HG02588 (cell line): ENCODE data around the gene POC1B.

Experiments used
- ATAC-seq: cut with Tn5 transposase; IDR thresholded peaks from one replicate; pipeline ENCODE4 v1.9.1; 2021; ENCODE audit warnings: mild to moderate bottlenecking, moderate library complexity; ENCODE audit not compliant: unreplicated experiment

The POC1B gene

GRCh38 chr12:89539426-89540223 is 13.8 kb upstream of the POC1B start:
- ATAC-seq, result no peak

- ATAC-seq, result no peak
These were observed 13.1 kb upstream of the POC1B start for GRCh38 chr12:89538897-89539296.

- no peak for ATAC-seq
These were observed 11.5 kb upstream of the POC1B start for GRCh38 chr12:89537389-89537788.

- no peak for ATAC-seq
These were observed 3.9 kb upstream of the POC1B start for GRCh38 chr12:89529738-89530137.

- no peak for ATAC-seq
These were observed 2.6 kb upstream of the POC1B start for GRCh38 chr12:89528434-89528833.

GRCh38 chr12:89525305-89525823 is 483 bp downstream of the POC1B start:
- ATAC-seq, result peak; percentile 32

GRCh38 chr12:89524541-89525304 is 1.1 kb downstream of the POC1B start, which contains the start of gene GALNT4:
GALNT4 (minus strand) TSS chr12:89524796; CDS start chr12:89524549, 247 bp downstream.
- peak; percentile 70 for ATAC-seq

GRCh38 chr12:89523843-89524540 is 1.9 kb downstream of the POC1B start:
- no peak for ATAC-seq

GRCh38 chr12:89523393-89523792 is 2.5 kb downstream of the POC1B start:
- no peak for ATAC-seq

GRCh38 chr12:89521364-89522223 is 4.3 kb downstream of the POC1B start:
- no peak for ATAC-seq

GRCh38 chr12:89517720-89518119 is 8.1 kb downstream of the POC1B start:
- no peak for ATAC-seq

- no peak for ATAC-seq
These were observed 9.2 kb downstream of the POC1B start for GRCh38 chr12:89516633-89517032.

GRCh38 chr12:89514751-89515150 is 11.1 kb downstream of the POC1B start:
- peak; percentile 69 for ATAC-seq

- ATAC-seq, result no peak
These were observed 12.3 kb downstream of the POC1B start for GRCh38 chr12:89513544-89513943.

- ATAC-seq, result no peak
These were observed 18.6 kb downstream of the POC1B start for GRCh38 chr12:89507015-89507824.

GRCh38 chr12:89506050-89506449 is 19.8 kb downstream of the POC1B start:
- ATAC-seq, result no peak

- ATAC-seq, result no peak
These were observed 21.1 kb downstream of the POC1B start for GRCh38 chr12:89504560-89505346.

- ATAC-seq, result no peak
These were observed 24.1 kb downstream of the POC1B start for GRCh38 chr12:89501793-89502192.

- no peak for ATAC-seq
These were observed 26.0 kb downstream of the POC1B start for GRCh38 chr12:89499857-89500256.
